Stimulated activated naive CD4-positive, alpha-beta T cell treated with Interleukin-2 at 50 U/mL for 16 hours (primary cell): Measurements from ENCODE around the gene CCHCR1.

ENCODE experiments used
- DNase-seq: peaks from one replicate; lab custom pipeline; 2025; lab: John Stamatoyannopoulos, UW

Gene CCHCR1

DNA sequence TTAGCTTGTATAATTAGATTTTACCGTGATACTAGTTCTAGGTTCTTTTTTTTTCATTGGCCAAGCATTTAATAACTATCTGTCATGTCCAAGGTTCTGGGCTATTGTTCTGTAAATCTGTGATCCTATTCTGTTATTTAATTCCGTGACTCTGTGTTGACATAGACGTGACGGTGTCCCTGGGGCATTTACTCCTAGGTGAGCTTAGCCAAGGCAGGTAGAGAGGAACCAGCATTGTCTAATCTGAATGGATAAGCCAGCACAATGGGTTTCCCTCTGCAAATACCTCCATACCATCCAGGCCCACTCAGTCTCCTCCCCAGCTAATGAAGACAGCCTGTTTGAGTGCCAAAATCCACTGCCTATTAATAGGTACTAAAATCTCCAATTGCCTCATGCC, 28.5 kb downstream of the CCHCR1 start:
- DNase-seq: no peak

- DNase-seq: peak; percentile 62
These were observed 29.4 kb downstream of the CCHCR1 start for GRCh38 chr6:31128093-31128676.

- DNase-seq: no peak
These were observed 31.0 kb downstream of the CCHCR1 start for GRCh38 chr6:31126396-31127175.

GRCh38 chr6:31125586-31126363, 31.8 kb downstream of the CCHCR1 start:
- no peak for DNase-seq

DNA sequence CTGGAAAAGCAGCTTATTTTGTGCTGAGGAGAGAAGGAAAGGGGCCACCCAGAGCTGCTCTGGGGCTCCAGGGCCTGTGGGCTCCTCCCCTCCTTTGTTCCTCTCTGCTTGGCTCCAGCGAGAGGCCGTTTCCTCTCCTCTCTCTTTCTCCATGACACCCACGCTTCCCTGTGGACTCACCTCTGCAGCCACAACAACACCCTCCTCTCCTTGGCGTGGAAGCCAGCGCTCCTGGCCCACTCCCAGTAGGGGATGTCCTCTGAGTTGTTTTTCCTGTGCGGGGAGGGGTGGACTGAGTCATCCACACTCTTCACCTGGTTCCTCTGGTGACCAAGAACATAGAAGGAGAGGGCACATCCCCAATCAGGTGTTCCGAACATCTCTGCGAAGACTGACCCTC, 32.4 kb downstream of the CCHCR1 start:
- DNase-seq: no peak

- no peak for DNase-seq
These were observed 34.6 kb downstream of the CCHCR1 start for GRCh38 chr6:31122791-31123706.

DNA sequence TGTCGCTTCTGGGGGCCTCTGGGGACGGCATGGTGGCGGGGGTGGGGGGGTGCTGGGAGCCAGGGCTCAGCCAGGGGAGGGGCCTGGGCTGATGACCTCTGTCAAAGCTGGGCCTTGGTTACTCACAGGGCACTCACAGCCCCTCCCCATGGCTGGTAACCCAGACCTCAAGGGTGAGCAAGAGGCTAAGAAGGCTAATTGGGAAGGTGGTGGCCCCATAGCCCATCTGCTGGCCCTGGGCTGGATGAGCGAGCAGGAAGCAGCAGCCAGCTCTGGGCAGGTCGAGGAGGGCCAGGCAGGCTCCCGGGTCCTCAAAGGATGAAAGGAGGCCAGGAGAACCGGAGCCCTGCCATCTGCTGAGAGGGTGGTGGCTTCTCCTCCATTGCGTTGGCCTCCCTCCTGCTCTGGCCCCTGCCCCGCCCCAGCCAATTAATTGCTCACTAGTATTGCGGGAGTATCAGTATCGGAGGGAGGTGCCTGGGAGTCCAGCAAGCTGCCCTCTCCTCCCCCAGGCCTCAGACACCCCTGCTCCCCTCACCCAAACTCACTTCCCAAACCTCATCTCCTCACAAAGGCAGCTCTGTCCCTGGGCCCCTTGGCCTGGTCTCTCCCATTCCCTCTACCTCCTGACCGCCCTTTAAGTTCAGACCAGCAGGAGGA, 36.3 kb downstream of the CCHCR1 start:
- DNase-seq: no peak

- DNase-seq: no peak
These were observed 37.3 kb downstream of the CCHCR1 start, which contains the start of gene CDSN for GRCh38 chr6:31120151-31120915. TSS of gene CDSN (minus strand) at chr6:31120446. CDS start at chr6:31120419, 27 bp downstream.

DNA sequence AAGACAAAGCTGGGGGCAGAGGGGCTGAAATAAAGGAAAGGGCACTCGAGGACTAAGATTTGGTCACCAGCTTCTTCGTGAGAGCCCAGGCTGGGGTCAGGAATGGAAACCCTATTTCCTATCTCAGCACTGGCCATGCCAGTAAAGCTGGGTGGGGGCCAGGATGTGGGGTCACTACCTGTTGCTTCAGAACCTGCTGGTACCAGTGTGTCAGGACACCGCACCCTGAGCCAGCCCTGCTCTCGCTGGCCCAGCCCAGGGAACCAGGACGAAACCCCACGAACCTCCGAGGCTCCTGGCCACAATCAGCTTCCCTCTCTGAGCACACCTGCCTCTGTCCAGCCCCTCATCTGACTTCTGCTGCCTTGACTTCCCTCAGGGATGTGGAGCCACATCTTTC, 39.4 kb downstream of the CCHCR1 start:
- no peak for DNase-seq

DNA sequence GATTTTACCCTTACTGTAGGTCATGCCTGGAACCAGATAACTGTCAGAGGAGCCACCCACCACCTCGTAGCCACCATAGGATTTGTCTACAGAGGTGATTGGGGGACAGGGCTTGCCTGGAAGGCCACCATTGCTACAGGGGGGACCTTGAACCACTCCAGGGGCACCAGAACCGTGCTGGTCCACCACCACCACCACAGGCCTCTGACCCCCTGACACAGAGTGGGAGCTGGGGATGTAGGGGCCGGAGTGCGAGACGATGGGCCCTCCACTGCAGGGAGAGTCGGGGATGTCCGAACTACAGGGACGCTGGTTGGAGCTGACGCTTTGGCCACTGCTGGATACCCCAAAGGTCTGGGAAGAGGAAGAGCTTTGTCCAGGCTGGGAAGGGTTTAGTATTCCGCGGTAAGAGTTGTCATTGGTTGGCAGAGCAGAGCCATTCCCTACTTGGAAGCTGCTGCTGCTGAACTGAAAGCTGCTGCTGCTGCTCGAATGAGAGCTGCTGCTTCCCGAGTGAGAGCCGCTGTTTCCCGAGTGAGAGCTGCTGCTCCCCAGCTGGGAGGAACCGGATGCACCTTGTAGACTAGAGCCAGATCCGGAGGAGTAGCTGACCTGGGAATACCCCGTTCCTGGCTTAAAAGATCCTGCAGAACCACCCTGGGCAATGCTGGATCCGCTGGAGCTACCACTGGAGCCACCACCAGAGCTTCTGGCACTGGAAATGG, 40.8 kb downstream of the CCHCR1 start:
- no peak for DNase-seq

DNA sequence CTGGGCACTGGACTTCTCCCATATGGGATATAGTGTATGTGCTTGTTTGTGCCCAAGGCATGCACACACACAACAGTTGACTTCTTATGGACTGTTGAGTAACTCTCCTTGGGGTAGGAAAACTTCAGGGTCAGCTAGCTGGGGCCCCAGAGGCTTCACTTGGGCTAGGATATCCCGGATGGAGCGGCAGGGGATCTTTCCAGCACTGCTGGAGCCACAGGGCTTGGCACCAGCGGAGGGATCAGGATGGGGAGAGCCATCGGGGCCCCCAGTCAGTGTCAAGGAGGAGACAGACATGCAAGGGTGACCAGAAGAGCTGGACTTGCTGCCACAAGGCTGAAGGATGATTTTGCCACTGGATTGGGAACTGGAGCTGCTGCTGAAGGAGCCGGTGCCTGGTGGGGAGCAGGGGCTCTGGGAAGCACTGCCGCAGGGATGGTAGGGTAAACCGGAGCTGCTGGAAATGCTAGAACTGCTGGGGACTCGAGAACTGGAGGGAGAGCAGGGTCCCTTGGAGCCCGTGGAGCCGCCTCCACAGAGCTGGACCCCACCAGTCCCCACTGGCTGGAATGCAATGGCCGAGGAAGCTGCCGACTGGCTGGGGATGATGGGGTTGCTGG, 41.6 kb downstream of the CCHCR1 start:
- DNase-seq: no peak

DNA sequence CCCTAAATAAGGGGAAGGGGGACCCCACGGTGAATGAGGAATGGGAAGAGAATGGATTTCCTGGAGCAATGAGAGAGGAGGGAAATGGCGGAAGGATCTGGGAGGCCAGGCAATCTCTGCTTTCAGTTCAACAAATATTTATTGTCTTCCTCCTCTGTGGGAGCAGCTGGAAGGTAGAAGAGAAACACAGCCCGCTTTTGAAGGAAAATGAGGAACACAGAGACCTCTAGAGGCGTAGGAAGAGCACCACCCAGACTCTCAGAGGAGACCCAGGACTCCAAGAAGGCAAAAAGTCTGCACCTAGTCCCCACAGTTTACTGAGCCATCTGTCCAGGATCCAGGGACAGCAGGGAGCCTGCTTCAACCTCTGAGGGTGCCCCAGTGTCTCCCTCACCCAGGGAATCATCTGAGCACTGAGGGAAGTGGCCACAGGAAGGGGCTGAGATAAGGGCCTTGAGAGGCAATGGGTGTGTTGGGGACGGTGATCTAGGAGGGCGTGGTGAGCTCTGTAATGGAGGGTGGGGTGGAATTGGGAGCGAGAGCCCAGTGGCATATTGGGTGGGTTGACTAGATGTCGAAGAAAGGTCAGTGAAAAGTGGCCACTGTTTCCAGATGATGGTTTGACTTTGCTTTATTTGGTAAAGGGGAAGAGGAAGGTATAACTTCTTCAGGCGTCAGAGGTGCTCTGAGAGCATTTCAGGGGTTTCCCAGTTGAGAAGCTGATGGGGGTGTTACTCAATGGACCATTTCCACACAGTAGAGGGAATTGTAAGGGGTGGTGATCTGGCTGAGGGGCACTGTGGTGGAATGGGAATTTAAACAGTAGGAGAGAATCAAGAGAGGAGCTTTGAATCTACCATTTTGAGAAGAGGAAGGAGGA, 42.4 kb downstream of the CCHCR1 start:
- no peak for DNase-seq

GRCh38 chr6:31114541-31114878, 43.1 kb downstream of the CCHCR1 start, which contains the start of gene PSORS1C1:
TSS of gene PSORS1C1 (plus strand) at chr6:31114800. CDS start at chr6:31129633, 14,833 bp downstream.
- DNase-seq: no peak

GRCh38 chr6:31113861-31114540, 43.6 kb downstream of the CCHCR1 start:
- DNase-seq: no peak

- DNase-seq: no peak
These were observed 45.1 kb downstream of the CCHCR1 start, which contains the start of gene C6orf15 for GRCh38 chr6:31112478-31112877. TSS of gene C6orf15 (minus strand) at chr6:31112575. CDS start at chr6:31112555, 20 bp downstream.

DNA sequence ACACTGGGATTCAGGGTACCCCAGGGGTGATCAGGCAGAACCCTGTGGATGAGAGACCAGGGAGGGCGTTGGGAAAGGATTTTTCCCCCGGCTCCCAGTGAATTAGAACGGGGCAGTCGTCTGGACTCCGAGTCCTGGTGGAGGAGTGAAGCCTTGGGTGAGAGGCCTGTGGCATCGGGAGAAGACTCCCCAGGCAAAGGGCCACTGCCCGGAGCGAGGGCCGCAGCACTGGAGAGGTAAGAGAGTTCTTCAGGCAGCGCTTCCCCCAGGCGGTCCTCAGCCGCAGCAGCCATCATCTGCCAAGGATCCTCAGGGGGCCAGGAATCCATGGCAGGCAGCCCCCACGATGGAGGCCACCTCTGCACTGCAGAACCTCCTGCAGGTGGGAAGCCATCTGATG, 45.9 kb downstream of the CCHCR1 start:
- no peak for DNase-seq

DNA sequence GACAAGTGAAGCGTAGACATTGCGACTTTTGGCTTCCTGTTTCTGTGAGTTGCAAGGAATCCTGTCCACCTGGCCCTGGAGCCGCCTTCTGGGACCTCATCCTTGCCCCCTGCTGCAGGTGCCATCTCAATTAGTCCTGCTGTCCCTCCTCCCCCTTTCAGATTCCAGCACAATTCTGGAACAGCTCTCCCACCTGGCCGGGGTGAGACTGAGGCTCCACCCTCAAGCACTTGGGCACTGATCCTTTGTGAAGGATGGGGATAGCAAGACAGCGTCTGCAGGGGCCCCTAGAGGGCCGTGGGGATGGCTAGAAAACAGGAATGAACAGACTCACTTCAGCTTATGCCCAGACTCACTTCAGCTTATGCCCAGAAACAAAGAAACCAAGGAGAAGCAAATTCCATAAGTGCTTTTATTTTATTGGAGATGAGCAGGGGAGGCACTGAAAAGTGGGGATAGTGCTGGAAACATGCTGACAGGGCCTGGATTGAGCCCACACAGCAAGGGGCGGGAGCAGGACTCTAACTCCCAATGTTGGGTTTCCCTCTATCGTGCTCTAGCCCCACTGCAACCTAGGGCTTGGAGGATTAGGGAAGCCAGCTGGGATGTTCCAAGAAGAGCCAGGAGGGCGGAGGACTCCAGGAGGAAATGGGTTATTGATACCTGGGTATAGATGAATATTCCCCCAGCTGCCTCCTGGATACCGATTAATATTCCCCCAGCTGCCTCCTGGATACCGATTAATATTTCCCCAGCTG, 46.6 kb downstream of the CCHCR1 start:
- no peak for DNase-seq
